ENCODE measurements around the gene RARRES1. TPM values are rescaled to one million over a fixed set of nuclear protein-coding genes. Genes with fewer than 3 reads are reported as not detected.

Gene RARRES1
- total RNA-seq, 1 experiment from 2014 or later = 0.73 TPM

GRCh38 chr3:158777161-158777873 lies 45.1 kb upstream of the RARRES1 start:
- intact Hi-C loops (cut with micrococcal nuclease) = no loop called here
- no peak for ATAC-seq

GRCh38 chr3:158776531-158776930 lies 44.3 kb upstream of the RARRES1 start:
- Histone ChIP-seq H3K4me3 (ENCODE audit: low read length) (no peak overlapping the region), H3K27me3 (ENCODE audit: low read length) (no peaks in the 10 kb centered on the region), H3K9me2 (replicated peaks; ENCODE audit: low read length) (no peaks in the 10 kb centered on the region), H3K27ac (ENCODE audit: low read length) (peak overlapping the region; percentile 100), H4K20me1 (ENCODE audit: low read length) (no peaks in the 10 kb centered on the region), H3K79me2 (ENCODE audit: low read length) (no peaks in the 10 kb centered on the region), H3K36me3 (ENCODE audit: low read depth, low read length) (no peaks in the 10 kb centered on the region), H2AFZ (ENCODE audit: low read length) (no peak overlapping the region), H3K9me3 (ENCODE audit: low read length) (no peaks in the 10 kb centered on the region), H3K9ac (ENCODE audit: low read length) (no peak overlapping the region; the same call in 1 of the 2 replicates), H3K4me2 (ENCODE audit: low read length) (no peak overlapping the region), H3K4me1 (ENCODE audit: insufficient read depth, low read length) (peaks cover 32% of the 10 kb centered on the region), H3F3A (ENCODE audit: low read length, unreplicated experiment) (no peaks in the 10 kb centered on the region)
- no TSS peak for BruUV-seq (replicated peaks)
- ATAC-seq (no peak), DNase-seq (no peak)
- TF ChIP-seq EZH2phosphoT487 (IDR thresholded peaks at IDR 0.05; ENCODE audit: borderline replicate concordance, low read length) (no peak), EZH2 (IDR thresholded peaks at IDR 0.05; ENCODE audit: low read length, unreplicated experiment) (no peak), CTCF (conservative IDR thresholded peaks at IDR 0.05; ENCODE audit: low read depth, low read length) (no peak)
- ChIA-PET CTCF (no interaction called here), POLR2A (ENCODE audit: unreplicated experiment) (no interaction called here)
- intact Hi-C loops (cut with micrococcal nuclease) = no loop called here

More at GRCh38 chr3:158777161-158777873, 45.1 kb upstream of the RARRES1 start:
- Histone ChIP-seq H3K4me3 (ENCODE audit: low read length) (no peak overlapping the region), H3K36me3 (ENCODE audit: low read depth, low read length) (no peaks in the 10 kb centered on the region), H3F3A (ENCODE audit: low read length, unreplicated experiment) (no peaks in the 10 kb centered on the region), H3K9me3 (ENCODE audit: low read length) (no peaks in the 10 kb centered on the region), H3K4me2 (ENCODE audit: low read length) (no peak overlapping the region), H3K9ac (ENCODE audit: low read length) (no peak overlapping the region), H3K4me1 (ENCODE audit: insufficient read depth, low read length) (peaks cover 28% of the 10 kb centered on the region), H3K9me2 (replicated peaks; ENCODE audit: low read length) (no peaks in the 10 kb centered on the region), H3K27ac (ENCODE audit: low read length) (no peak overlapping the region), H3K79me2 (ENCODE audit: low read length) (no peaks in the 10 kb centered on the region), H2AFZ (ENCODE audit: low read length) (no peak overlapping the region), H3K27me3 (ENCODE audit: low read length) (no peaks in the 10 kb centered on the region), H4K20me1 (ENCODE audit: low read length) (no peaks in the 10 kb centered on the region)
- POLR2A ChIA-PET (ENCODE audit: unreplicated experiment) = no interaction called here
- no TSS peak for BruUV-seq (replicated peaks)
- TF ChIP-seq EZH2 (IDR thresholded peaks at IDR 0.05; ENCODE audit: low read length, unreplicated experiment) (no peak), CTCF (conservative IDR thresholded peaks at IDR 0.05; ENCODE audit: low read depth, low read length) (no peak), EZH2phosphoT487 (IDR thresholded peaks at IDR 0.05; ENCODE audit: borderline replicate concordance, low read length) (no peak)
- CTCF ChIA-PET = no interaction called here
- no peak for DNase-seq

Measured in PC-3 (cell line).